PC-3 (cell line): ENCODE data around the gene CERK.

ENCODE experiments used
- CTCF ChIP-seq: fragments of 300-600 bp; sonication (generic); conservative IDR thresholded peaks from 2 replicates; pipeline ENCODE4 v1.5.1; 2017; ENCODE audit warnings: antibody characterized with exemption, low read depth, mild to moderate bottlenecking, low read length
- EZH2 ChIP-seq: fragments of 300-600 bp; sonication (generic); IDR thresholded peaks from one replicate; pipeline ENCODE4 v1.6.1; 2017; ENCODE audit warnings: antibody characterized with exemption, mild to moderate bottlenecking, low read length; ENCODE audit not compliant: unreplicated experiment
- EZH2phosphoT487 ChIP-seq: fragments of 300-600 bp; sonication (generic); IDR thresholded peaks from 2 replicates; pipeline ENCODE4 v1.6.1; 2018; ENCODE audit warnings: mild to moderate bottlenecking, antibody characterized with exemption, low read length, borderline replicate concordance

- TF ChIP-seq CTCF (no peak), EZH2 (no peak), EZH2phosphoT487 (no peak)
These were observed 99.2 kb downstream of the CERK start for GRCh38 chr22:46638601-46639431.
